Activated CD8-positive, alpha-beta memory T cell treated with anti-CD3 and anti-CD28 coated beads for 4 hours (primary cell): ENCODE data around the gene EFNB3.

Experiments
- DNase-seq, 2 donors: peaks; one replicate each; pipeline ENCODE4 v3.0.0-alpha.2; 2020; ENCODE audit warnings: low read depth in 2 of 2

The EFNB3 gene

GRCh38 chr17:7700510-7700909, 4.5 kb upstream of the EFNB3 start:
- DNase-seq: no peak

- no peak for DNase-seq
Measured at GRCh38 chr17:7701681-7702080, 3.3 kb upstream of the EFNB3 start.

- DNase-seq: no peak
Measured at GRCh38 chr17:7702776-7703175, 2.2 kb upstream of the EFNB3 start.

- no peak for DNase-seq
Measured at GRCh38 chr17:7703584-7704479, 1.2 kb upstream of the EFNB3 start.

- no peak for DNase-seq
Measured at GRCh38 chr17:7705269-7706255, 560 bp downstream of the EFNB3 start.

GRCh38 chr17:7706631-7707354, 1.8 kb downstream of the EFNB3 start:
- no peak for DNase-seq

- DNase-seq: no peak
Measured at GRCh38 chr17:7707446-7707845, 2.4 kb downstream of the EFNB3 start.

- no peak for DNase-seq
Measured at GRCh38 chr17:7707858-7708750, 3.1 kb downstream of the EFNB3 start.

GRCh38 chr17:7709031-7709430, 4.0 kb downstream of the EFNB3 start:
- no peak for DNase-seq

GRCh38 chr17:7710301-7710700, 5.3 kb downstream of the EFNB3 start:
- DNase-seq: no peak

- no peak for DNase-seq
Measured at GRCh38 chr17:7711051-7711755, 6.2 kb downstream of the EFNB3 start.

- no peak for DNase-seq
Measured at GRCh38 chr17:7712111-7712771, 7.2 kb downstream of the EFNB3 start.

- no peak for DNase-seq
Measured at GRCh38 chr17:7713782-7714181, 8.8 kb downstream of the EFNB3 start.

GRCh38 chr17:7714721-7715594, 10.0 kb downstream of the EFNB3 start:
- DNase-seq: no peak

- DNase-seq: no peak
Measured at GRCh38 chr17:7715936-7716886, 11.2 kb downstream of the EFNB3 start.

GRCh38 chr17:7716901-7717755, 12.1 kb downstream of the EFNB3 start, which contains the start of gene DNAH2:
Gene DNAH2 (plus strand): TSS chr17:7717744. CDS start chr17:7719735, 1,991 bp downstream.
- no peak for DNase-seq
